GM21528 (cell line): ENCODE data around the gene LRRK1.
A peak's percentile ranks its signal among the peaks of the same experiment; 100 is the strongest.

ENCODE experiments used
- ATAC-seq: cut with Tn5 transposase; IDR thresholded peaks from one replicate; pipeline ENCODE4 v1.9.1; 2021; ENCODE audit warnings: mild to moderate bottlenecking, moderate library complexity; ENCODE audit not compliant: unreplicated experiment, low FRiP score

LRRK1 gene

GRCh38 chr15:100931143-100931890, 12.2 kb downstream of the LRRK1 start:
- ATAC-seq = peak; percentile 59

- no peak for ATAC-seq
These were observed 13.7 kb downstream of the LRRK1 start for GRCh38 chr15:100932676-100933348.

- ATAC-seq = no peak
These were observed 15.0 kb downstream of the LRRK1 start for GRCh38 chr15:100934166-100934565.

- no peak for ATAC-seq
These were observed 15.6 kb downstream of the LRRK1 start for GRCh38 chr15:100934726-100935125.

GRCh38 chr15:100937171-100937570, 18.0 kb downstream of the LRRK1 start:
- ATAC-seq = no peak

GRCh38 chr15:100939791-100940190, 20.6 kb downstream of the LRRK1 start:
- no peak for ATAC-seq

- ATAC-seq = peak; percentile 69
These were observed 21.7 kb downstream of the LRRK1 start for GRCh38 chr15:100940767-100941379.

GRCh38 chr15:100941536-100941935, 22.4 kb downstream of the LRRK1 start:
- ATAC-seq = peak; percentile 57

- no peak for ATAC-seq
These were observed 23.7 kb downstream of the LRRK1 start for GRCh38 chr15:100942656-100943425.

- no peak for ATAC-seq
These were observed 25.2 kb downstream of the LRRK1 start for GRCh38 chr15:100944244-100944895.

GRCh38 chr15:100944986-100945385, 25.8 kb downstream of the LRRK1 start:
- no peak for ATAC-seq

- no peak for ATAC-seq
These were observed 28.7 kb downstream of the LRRK1 start for GRCh38 chr15:100947760-100948429.

- no peak for ATAC-seq
These were observed 29.2 kb downstream of the LRRK1 start for GRCh38 chr15:100948430-100948762.

- no peak for ATAC-seq
These were observed 30.5 kb downstream of the LRRK1 start for GRCh38 chr15:100949691-100950090.

GRCh38 chr15:100951965-100952364, 32.8 kb downstream of the LRRK1 start:
- ATAC-seq = no peak

- no peak for ATAC-seq
These were observed 33.4 kb downstream of the LRRK1 start for GRCh38 chr15:100952566-100952965.

- ATAC-seq = no peak
These were observed 39.3 kb downstream of the LRRK1 start for GRCh38 chr15:100958326-100959065.

- no peak for ATAC-seq
These were observed 40.2 kb downstream of the LRRK1 start for GRCh38 chr15:100959066-100960050.
